Adipose tissue (tissue), 3 donors: ENCODE results near the gene PIGB. TPM values are rescaled to one million over a fixed set of nuclear protein-coding genes. Genes with fewer than 3 reads are reported as not detected.
A peak's percentile ranks its signal among the peaks of the same experiment; 100 is the strongest.
"Not testable (repeated sequence)": the region's sequence is repeated elsewhere in the genome, so short reads cannot be mapped to it uniquely, and the experiment has no call there.

Experiments used
- H3K27ac ChIP-seq: one replicate; pipeline ENCODE4 v1.5.1; 2013; ENCODE audit warnings: low read depth, low read length
- WGBS, 3 donors: extraction: QIAGEN DNeasy Blood & Tissue Kit; methylation state at CpG; one replicate each; pipeline ENCODE4 v1.1.7; 2013; 5-methylcytosine and 5-hydroxymethylcytosine counted together
- polyA plus RNA-seq, 3 donors: library from polyadenylated mRNA; stranded (reverse); fragments of 200-250 nt; gene quantifications; one replicate each; pipeline ENCODE4 v1.2.3, GENCODE V29; 2013
- donor health status: healthy with polysubstance abuse.
- donor health status: Bipolar disorder and iron deficiency.
- donor health status: healthy.

PIGB gene
- 1 to 10 TPM; 2.8 to 6.8 (median 5.5) TPM for polyA plus RNA-seq

DNA sequence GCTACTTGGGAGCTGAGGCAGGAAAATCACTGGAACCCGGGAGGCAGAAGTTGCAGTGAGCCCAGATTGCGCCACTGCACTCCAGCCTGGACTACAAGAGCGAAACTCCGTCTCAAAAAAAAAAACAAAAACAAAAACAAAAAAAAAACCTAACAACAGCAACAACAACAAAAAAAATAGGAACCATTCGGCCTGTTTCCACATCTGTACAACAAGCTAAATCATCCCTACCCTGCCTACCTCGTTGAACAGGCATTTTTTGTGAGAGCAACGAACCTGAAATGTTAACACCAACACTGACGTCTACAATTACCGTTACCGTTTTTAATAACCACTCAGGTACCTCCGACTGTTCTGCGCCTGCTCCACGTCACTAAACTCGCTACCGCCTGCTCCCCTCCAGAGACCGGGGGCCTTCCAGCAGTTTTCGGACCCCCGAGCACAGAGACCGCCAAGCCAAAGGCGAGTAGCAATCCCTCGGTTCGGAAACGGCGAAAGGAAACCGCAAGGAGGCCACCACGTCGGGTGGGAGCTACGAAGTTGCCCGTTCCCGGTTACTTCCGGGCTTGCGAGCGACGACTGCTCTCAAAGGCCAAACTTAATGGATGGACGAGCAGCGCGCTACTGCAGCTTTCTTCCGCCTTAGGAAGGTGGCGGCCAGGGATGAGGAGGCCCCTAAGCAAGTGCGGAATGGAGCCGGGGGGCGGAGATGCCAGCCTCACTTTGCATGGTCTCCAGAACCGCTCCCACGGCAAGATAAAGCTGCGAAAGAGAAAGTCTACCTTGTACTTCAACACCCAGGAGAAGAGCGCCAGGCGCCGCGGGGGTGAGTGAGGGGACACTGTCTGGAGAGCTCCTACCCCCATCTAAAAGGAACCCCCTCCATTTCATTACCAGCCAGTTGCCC lies at the start of gene PIGB, which contains the start of gene PIGBOS1:
Gene PIGB (plus strand): TSS at position 635 of the 907 bp plus-strand sequence. CDS start 29 bp downstream, at position 664.
Gene PIGBOS1 (minus strand): TSS at position 536 of the 907 bp plus-strand sequence. CDS start 1,331 bp downstream, outside the sequence.
- peak within 1 kb of the TSS; percentile 88 for H3K27ac ChIP-seq
- WGBS, 3 donors, result 0 to 1% (median 1%) methylated on average over 49 of the region's 49 CpGs

GRCh38 chr15:55270291-55270690 lies 48.7 kb upstream of the PIGB start:
- H3K27ac ChIP-seq, result no peak overlapping the region
- WGBS, 3 donors, result 89 to 93% (median 91%) methylated on average over 6 of the region's 6 CpGs

- 88 to 93% (median 90%) methylated on average over 5 of the region's 5 CpGs for WGBS, 3 donors
- no peak overlapping the region for H3K27ac ChIP-seq
Measured at GRCh38 chr15:55276324-55276723, 42.7 kb upstream of the PIGB start.

DNA sequence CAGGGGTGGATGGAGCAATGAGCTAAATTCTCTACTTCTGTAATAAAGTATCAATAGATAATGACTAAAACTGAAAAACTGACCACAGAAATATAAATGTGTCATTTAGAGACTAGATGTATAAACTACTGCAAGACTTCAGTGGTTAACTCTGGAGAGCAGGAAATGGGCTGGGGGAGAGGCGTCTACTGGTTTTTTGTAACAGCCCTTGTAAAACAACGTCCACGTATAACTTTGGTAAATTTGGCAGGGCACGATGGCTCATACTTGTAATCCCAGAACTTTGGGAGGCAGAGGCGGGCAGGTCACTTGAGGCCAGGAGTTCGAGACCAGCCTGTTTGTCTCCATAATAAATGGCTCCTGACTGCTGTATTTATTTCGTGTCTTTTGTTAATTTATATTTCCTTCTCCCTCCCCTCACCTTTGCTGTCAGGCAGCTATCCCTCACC lies 41.9 kb upstream of the PIGB start:
- WGBS, 3 donors, result 31 to 65% (median 36%) methylated on average over 7 of the region's 7 CpGs

GRCh38 chr15:55277715-55278114 lies 41.3 kb upstream of the PIGB start:
- no peak overlapping the region for H3K27ac ChIP-seq
- 63 to 84% (median 70%) methylated on average over 2 of the region's 2 CpGs for WGBS, 3 donors

More for the DNA sequence above, 41.9 kb upstream of the PIGB start:
- H3K27ac ChIP-seq, result no peak overlapping the region

GRCh38 chr15:55279100-55279745 lies 39.8 kb upstream of the PIGB start:
- 80 to 99% (median 82%) methylated on average over 2 of the region's 2 CpGs for WGBS, 3 donors
- no peak overlapping the region for H3K27ac ChIP-seq

DNA sequence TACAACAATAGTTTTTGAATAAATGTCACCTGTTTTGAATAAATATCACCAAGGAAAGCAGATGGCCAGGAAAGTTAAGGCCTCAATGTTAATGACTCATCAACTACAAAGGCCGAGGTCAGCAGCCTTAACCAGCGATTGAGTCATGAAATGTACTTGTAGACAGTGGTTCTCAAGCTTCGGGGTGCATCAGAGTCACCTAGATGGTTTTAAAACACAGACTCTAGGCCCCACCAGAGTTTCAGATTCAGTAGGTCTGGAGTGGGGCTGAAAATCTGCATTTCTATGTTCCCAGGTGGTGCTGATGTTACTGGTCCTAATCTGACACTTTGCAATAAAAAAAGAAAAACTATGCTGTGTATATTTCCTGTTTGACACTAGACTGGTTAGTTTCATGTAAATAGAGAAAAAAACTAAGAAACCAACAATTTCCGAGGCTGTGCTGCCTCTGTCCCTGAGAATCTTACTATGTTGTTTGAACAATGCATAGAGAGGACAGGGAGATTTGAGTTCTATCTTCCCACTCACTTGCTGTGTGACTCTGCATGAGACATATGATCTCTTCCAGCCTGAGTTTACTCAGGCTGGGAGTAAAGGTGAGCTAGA lies 39.2 kb upstream of the PIGB start:
- 52 to 63% (median 53%) methylated on average over 4 of the region's 4 CpGs for WGBS, 3 donors

GRCh38 chr15:55280589-55280988 lies 38.4 kb upstream of the PIGB start:
- H3K27ac ChIP-seq, result not testable (repeated sequence)
- WGBS, 3 donors, result 62 to 88% (median 69%) methylated on average over 2 of the region's 2 CpGs

More for the DNA sequence above, 39.2 kb upstream of the PIGB start:
- no peak overlapping the region for H3K27ac ChIP-seq

- H3K27ac ChIP-seq, result no peak overlapping the region
Measured at GRCh38 chr15:55281517-55282228, 37.3 kb upstream of the PIGB start.

GRCh38 chr15:55282284-55282833 lies 36.7 kb upstream of the PIGB start:
- WGBS, 3 donors, result 47 to 63% (median 59%) methylated on average over 5 of the region's 5 CpGs

GRCh38 chr15:55283379-55284147 lies 35.5 kb upstream of the PIGB start:
- WGBS, 3 donors, result 36 to 68% (median 68%) methylated on average over 6 of the region's 6 CpGs
- H3K27ac ChIP-seq, result no peak overlapping the region

More at GRCh38 chr15:55282284-55282833, 36.7 kb upstream of the PIGB start:
- H3K27ac ChIP-seq, result no peak overlapping the region

- 56 to 82% (median 60%) methylated on average over 1 of the region's 1 CpG for WGBS, 3 donors
- H3K27ac ChIP-seq, result no peak overlapping the region
Measured at GRCh38 chr15:55284426-55284825, 34.6 kb upstream of the PIGB start.

GRCh38 chr15:55286442-55287189 lies 32.4 kb upstream of the PIGB start:
- WGBS, 3 donors, result 94 to 96% (median 96%) methylated on average over 9 to 10 of the region's 10 CpGs
- H3K27ac ChIP-seq, result not testable (repeated sequence)

DNA sequence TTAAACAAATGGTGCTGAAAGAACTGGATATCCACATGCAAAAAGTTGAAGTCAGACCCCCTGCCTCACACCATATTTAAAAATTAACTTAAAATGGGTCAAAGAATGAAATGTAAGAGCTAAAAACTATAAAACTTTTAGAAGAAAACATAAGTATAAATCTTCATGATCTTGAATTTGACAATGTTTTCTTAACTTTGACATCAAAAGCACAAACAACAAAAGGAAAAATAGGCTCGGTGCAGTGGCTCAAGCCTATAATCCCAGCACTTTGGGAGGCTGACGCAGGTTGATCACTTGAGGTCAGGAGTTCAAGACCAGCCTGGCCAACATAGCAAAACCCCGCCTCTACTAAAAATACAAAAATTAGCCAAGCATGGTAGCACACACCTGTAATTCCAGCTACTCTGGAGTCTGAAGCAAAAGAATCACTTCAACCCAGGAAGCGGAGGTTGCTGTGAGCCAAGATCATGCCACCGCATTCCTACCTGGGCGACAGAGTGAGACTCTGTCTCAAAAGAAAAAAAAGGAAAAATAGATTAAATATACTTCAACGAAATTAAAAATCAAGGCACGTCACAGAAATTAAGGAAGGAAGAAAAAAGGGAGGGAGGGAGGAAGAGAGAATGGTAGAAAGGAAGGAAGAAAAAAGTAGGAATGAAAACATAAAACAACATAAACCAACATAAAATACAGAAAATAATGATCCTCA lies 30.9 kb upstream of the PIGB start:
- H3K27ac ChIP-seq, result no peak overlapping the region
- 76 to 82% (median 79%) methylated on average over 8 of the region's 8 CpGs for WGBS, 3 donors

DNA sequence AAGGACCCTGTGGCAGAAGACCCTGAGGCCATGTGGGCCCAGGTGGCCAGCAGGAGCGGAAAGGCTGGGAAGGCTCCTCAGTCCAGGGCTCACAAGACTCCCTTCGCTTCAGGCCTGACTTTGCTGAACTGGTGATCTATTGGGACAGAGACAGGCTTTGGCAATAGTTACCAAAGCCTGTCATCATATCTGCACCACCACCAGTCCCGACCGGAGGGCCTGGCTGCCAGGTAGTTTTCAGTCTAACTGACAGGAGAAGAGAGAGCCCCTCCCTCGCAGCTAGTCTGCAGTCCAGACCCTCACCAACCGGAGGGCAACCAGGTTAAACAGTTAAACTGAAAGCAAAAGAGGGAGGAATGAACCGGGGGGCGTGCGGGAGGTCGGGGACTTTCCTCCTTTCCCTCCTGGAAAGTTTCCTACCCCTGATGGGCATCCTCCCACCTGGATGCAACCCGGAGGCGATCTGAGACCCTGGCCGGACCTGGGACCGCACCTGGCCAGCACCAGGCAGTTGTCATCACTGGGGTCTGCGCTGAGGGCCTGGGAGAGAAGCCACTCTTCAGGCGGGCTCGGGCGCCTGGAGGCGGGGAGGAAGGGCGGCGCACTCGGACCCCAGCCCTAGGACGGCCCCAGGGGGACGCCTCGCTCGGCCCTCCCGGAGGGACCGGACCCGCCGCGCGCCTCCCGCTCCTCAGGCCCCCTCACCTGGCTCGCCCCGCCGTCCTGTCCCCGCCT lies 29.8 kb upstream of the PIGB start:
- 1 to 2% (median 2%) methylated on average over 32 to 37 of the region's 37 CpGs for WGBS, 3 donors
- H3K27ac ChIP-seq, result peak overlapping the region; percentile 79
